Type B pancreatic cell (in vitro differentiated cells): Measurements from ENCODE around the gene MPND. TPM values are rescaled to one million over a fixed set of nuclear protein-coding genes. Genes with fewer than 3 reads are reported as not detected.

Source experiments
- DNase-seq: peaks from one replicate; pipeline ENCODE4 v3.0.0; 2021; ENCODE audit warnings: mixed read lengths; ENCODE audit not compliant: unreplicated experiment; ENCODE audit errors: extremely low spot score
- H3K27ac Mint-ChIP-seq: 2 replicates; pipeline ENCODE4 v1.8.0; 2021; ENCODE audit warnings: mild to moderate bottlenecking, mixed read lengths
- H3K27me3 Mint-ChIP-seq: 2 replicates; pipeline ENCODE4 v1.8.0; 2021; ENCODE audit warnings: mixed read lengths
- H3K36me3 Mint-ChIP-seq: 2 replicates; pipeline ENCODE4 v1.8.0; 2021; ENCODE audit warnings: mixed read lengths
- H3K4me1 Mint-ChIP-seq: one replicate; pipeline ENCODE4 v1.8.0; 2021; ENCODE audit warnings: mixed read lengths; ENCODE audit not compliant: unreplicated experiment
- H3K4me3 Mint-ChIP-seq: 2 replicates; pipeline ENCODE4 v1.8.0; 2021; ENCODE audit warnings: mild to moderate bottlenecking, mixed read lengths
- H3K9me3 Mint-ChIP-seq: 2 replicates; pipeline ENCODE4 v1.8.0; 2021; ENCODE audit warnings: mixed read lengths
- total RNA-seq: library from RNA; stranded (reverse); gene quantifications from 2 replicates; pipeline ENCODE4 v1.2.1, GENCODE V29; 2021; ENCODE audit warnings: low replicate concordance
- TF ChIP-seq, protein P1 (sequence below): fragments of 200-600 bp; sonication (generic); conservative IDR thresholded peaks from 2 replicates; pipeline ENCODE4 v1.5.0; 2021; ENCODE audit warnings: antibody characterized with exemption, mild to moderate bottlenecking

Gene MPND
- total RNA-seq, 1 donor from 2014 or later, result 43.6 TPM

DNA sequence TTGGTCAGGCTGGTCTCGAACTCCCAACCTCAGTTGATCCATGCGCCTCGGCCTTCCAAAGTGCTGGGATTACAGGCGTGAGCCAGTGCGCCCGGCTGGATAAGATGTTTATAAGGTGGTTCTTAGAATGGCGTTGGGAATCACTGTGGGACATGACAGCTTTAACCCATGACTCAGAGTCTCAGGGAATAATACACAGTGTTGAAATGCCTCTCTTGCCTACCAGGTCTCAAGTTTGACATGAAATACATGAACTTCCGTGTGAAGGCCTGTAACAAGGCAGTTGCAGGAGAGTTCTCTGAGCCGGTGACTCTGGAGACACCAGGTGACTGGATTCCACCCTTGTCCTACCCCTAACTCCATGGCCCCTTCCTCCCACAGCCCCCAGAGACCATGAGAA, 26.4 kb upstream of the MPND start:
- Mint-ChIP-seq H3K9me3 (peaks cover 8% of the 10 kb centered on the region), H3K4me3 (no peak overlapping the region), H3K27ac (no peak overlapping the region), H3K36me3 (peaks cover 16% of the 10 kb centered on the region), H3K27me3 (no peaks in the 10 kb centered on the region), H3K4me1 (no peaks in the 10 kb centered on the region)
- TF ChIP-seq, protein P1, sequence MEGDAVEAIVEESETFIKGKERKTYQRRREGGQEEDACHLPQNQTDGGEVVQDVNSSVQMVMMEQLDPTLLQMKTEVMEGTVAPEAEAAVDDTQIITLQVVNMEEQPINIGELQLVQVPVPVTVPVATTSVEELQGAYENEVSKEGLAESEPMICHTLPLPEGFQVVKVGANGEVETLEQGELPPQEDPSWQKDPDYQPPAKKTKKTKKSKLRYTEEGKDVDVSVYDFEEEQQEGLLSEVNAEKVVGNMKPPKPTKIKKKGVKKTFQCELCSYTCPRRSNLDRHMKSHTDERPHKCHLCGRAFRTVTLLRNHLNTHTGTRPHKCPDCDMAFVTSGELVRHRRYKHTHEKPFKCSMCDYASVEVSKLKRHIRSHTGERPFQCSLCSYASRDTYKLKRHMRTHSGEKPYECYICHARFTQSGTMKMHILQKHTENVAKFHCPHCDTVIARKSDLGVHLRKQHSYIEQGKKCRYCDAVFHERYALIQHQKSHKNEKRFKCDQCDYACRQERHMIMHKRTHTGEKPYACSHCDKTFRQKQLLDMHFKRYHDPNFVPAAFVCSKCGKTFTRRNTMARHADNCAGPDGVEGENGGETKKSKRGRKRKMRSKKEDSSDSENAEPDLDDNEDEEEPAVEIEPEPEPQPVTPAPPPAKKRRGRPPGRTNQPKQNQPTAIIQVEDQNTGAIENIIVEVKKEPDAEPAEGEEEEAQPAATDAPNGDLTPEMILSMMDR, result no peak
- no peak for DNase-seq

DNA sequence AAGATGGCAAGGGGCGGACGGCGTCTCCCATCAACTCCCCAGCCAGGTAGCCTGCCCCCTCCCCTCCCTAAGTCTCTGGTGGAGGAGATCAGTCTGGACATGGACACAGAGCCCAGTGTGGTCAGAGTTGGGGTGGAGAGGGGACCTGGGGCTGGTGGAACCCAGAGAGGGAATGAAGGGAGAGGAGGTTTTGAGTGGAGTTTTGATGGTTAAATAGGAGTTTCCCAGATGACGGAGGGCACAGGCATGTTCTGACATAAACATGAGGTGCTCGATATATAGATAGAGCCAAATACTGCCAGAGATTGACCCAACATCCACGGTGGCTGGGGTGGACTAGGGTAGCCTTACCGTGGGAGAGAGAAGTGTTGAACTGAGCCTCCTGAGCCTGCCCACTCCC, 24.9 kb upstream of the MPND start:
- Mint-ChIP-seq H3K36me3 (peaks cover 16% of the 10 kb centered on the region), H3K27ac (no peak overlapping the region)

DNA sequence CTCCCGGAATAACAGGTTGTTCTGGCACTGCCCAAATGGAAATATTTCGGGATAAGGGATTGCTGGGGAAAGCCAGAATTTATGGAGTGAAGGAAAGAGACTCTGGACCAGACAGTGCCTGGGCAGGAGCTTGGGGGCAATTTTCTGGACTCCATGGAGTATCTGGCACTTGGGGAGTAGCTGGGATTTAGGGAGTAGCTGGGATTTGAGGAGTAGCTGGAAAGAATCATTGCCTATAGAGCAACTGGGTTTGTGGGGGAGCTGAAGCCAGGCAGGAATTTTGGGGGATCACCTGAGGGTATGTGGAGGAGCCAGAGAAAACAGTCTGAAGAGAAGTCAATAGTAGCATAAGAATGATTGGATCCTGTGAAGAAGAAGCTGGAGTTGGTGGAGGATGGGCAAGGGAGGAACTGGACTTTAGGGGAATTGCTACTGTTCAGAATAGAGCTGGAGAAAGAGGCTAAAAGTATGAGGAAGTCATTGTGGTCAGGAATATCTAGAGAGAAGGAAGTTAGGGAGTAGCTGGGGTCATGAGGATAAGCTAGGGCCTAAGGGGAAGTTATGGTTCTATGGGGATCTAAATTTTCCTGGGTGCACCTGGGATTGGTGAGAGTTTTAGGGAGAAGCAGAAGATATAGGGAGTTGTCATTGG, 24.2 kb upstream of the MPND start:
- H3K27ac Mint-ChIP-seq, result no peak overlapping the region

More for the DNA sequence above, 24.9 kb upstream of the MPND start:
- Mint-ChIP-seq H3K4me1 (no peaks in the 10 kb centered on the region), H3K27me3 (no peaks in the 10 kb centered on the region), H3K4me3 (no peak overlapping the region), H3K9me3 (peaks cover 8% of the 10 kb centered on the region)
- no peak for DNase-seq
- TF ChIP-seq, protein P1, result no peak

DNA sequence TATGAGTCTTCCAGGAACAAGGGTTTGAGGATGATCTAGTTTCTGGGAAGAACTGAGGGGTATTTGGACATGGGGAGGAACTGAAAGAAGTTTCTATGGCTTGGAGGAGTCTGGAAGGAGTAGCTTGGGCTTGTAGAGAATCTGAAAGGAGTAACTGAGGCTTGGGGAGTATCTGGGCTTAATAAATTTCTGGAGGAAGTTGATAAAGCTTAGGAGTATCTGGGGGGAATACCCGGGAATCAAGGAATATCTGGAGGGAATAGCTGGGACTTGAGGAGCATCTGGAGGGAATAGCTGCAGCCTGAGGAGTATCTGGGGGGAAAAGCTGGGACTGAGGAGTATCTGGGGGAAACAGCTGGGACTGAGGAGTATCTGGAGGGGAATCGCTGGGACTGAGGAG, 22.9 kb upstream of the MPND start:
- no peak overlapping the region for H3K27ac Mint-ChIP-seq
- TF ChIP-seq, protein P1, result no peak
- peaks cover 16% of the 10 kb centered on the region for H3K36me3 Mint-ChIP-seq

More for the DNA sequence above, 24.2 kb upstream of the MPND start:
- H3K36me3 Mint-ChIP-seq, result peaks cover 16% of the 10 kb centered on the region
- peaks cover 8% of the 10 kb centered on the region for H3K9me3 Mint-ChIP-seq
- TF ChIP-seq, protein P1, result no peak
- no peaks in the 10 kb centered on the region for H3K4me1 Mint-ChIP-seq
- H3K4me3 Mint-ChIP-seq, result no peak overlapping the region
- no peak for DNase-seq
- H3K27me3 Mint-ChIP-seq, result no peaks in the 10 kb centered on the region

DNA sequence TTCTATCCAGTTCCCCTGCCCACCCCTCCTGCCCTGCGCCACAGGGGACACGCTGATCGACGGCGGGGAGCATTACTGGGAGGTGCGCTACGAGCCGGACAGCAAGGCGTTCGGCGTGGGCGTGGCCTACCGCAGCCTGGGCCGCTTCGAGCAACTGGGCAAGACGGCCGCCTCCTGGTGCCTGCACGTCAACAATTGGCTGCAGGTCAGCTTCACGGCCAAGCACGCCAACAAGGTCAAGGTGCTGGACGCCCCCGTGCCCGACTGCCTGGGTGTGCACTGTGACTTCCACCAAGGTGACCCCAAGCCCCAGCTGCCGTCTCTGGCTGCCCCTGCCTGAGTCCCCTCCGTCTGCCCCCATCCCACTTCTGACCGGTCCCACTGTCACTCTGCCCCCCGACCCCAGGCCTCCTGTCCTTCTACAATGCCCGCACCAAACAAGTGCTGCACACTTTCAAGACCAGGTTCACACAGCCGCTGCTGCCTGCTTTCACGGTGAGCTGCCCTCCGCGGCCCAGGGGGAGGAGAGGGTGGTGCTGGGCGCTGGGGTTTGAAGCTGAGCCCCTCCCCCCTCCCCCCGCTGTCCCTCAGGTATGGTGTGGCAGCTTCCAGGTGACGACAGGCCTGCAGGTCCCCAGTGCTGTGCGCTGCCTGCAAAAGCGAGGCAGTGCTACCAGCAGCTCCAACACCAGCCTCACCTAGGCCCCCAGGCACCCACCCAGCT, 20.3 kb upstream of the MPND start:
- peaks cover 8% of the 10 kb centered on the region for H3K9me3 Mint-ChIP-seq
- no peak overlapping the region for H3K27ac Mint-ChIP-seq
- no peak overlapping the region for H3K4me3 Mint-ChIP-seq
- peaks cover 4% of the 10 kb centered on the region for H3K27me3 Mint-ChIP-seq
- H3K4me1 Mint-ChIP-seq, result no peaks in the 10 kb centered on the region
- H3K36me3 Mint-ChIP-seq, result peaks cover 13% of the 10 kb centered on the region
- TF ChIP-seq, protein P1, result no peak
- no peak for DNase-seq

More for the DNA sequence above, 22.9 kb upstream of the MPND start:
- peaks cover 8% of the 10 kb centered on the region for H3K9me3 Mint-ChIP-seq
- no peak for DNase-seq
- no peaks in the 10 kb centered on the region for H3K27me3 Mint-ChIP-seq
- no peak overlapping the region for H3K4me3 Mint-ChIP-seq
- no peaks in the 10 kb centered on the region for H3K4me1 Mint-ChIP-seq
